GM13976 (cell line): ENCODE measurements around the gene NLGN3.

ENCODE experiments used
- DNase-seq: peaks from one replicate; pipeline ENCODE4 v3.0.0; 2012; ENCODE audit warnings: low spot score
- in situ Hi-C: fragments of 300-500 bp; cut with MboI; formaldehyde crosslinking; loops from one replicate; pipeline ENCODE4 v1.12.0; 2022; ENCODE audit warnings: low sequenced_read_pairs, mixed read lengths, inconsistent platforms; ENCODE audit not compliant: unreplicated experiment
- TF ChIP-seq, protein P1 (sequence below): IDR thresholded peaks from 2 replicates; pipeline ENCODE4 v1.5.1; 2012; ENCODE audit warnings: borderline replicate concordance, mild to moderate bottlenecking; ENCODE audit not compliant: insufficient read depth; ENCODE audit errors: extremely low read depth, missing control alignments, control extremely low read depth

The NLGN3 gene

DNA sequence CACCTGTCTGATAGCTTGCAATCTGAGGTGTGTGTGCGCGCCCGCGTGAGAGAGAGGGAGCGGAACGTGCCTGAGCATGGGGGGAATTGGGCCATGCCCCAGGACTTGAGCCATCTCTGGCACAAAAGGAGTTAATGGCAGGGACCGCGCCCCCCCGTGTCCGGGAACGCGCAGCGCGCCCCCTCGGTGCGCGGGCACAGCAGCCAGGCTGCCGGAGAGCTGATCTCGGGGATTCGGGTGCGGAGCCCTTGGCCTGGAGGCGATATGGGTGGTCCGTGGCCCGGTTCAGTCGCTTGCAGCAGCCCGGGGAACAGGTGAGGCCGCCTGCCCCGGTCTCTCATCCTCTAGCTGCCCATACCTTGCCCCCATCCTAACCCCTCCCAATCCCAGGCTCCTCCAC, at the start of gene NLGN3:
Gene NLGN3, plus strand, starts transcription at position 191 of the 400 bp plus-strand sequence. CDS start 2,909 bp downstream, outside the sequence.
- no peak for DNase-seq
- TF ChIP-seq, protein P1, sequence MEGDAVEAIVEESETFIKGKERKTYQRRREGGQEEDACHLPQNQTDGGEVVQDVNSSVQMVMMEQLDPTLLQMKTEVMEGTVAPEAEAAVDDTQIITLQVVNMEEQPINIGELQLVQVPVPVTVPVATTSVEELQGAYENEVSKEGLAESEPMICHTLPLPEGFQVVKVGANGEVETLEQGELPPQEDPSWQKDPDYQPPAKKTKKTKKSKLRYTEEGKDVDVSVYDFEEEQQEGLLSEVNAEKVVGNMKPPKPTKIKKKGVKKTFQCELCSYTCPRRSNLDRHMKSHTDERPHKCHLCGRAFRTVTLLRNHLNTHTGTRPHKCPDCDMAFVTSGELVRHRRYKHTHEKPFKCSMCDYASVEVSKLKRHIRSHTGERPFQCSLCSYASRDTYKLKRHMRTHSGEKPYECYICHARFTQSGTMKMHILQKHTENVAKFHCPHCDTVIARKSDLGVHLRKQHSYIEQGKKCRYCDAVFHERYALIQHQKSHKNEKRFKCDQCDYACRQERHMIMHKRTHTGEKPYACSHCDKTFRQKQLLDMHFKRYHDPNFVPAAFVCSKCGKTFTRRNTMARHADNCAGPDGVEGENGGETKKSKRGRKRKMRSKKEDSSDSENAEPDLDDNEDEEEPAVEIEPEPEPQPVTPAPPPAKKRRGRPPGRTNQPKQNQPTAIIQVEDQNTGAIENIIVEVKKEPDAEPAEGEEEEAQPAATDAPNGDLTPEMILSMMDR, result no peak
- in situ Hi-C loops, result no loop called here

DNA sequence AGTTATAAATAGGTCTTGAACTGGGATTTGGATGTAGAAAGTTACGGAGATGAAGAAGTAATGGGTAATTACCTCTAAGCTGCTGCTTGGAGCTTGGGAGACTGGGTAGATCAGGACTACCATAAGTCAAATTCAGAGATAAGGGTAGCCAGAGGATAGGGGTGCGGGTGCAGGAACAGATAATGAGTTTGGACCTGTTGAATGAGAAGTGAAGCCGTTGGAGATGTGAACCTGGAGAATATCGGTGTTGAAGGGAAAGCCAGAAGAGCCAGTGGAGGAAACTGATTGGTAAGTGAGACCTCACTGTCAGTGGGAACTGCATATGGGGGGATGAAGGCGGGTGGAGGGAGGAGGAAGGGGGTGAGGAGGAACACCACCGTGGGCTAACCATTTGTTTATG, 49.6 kb upstream of the NLGN3 start:
- no peak for DNase-seq
- in situ Hi-C loops, result no loop called here
- TF ChIP-seq, protein P1, result no peak

DNA sequence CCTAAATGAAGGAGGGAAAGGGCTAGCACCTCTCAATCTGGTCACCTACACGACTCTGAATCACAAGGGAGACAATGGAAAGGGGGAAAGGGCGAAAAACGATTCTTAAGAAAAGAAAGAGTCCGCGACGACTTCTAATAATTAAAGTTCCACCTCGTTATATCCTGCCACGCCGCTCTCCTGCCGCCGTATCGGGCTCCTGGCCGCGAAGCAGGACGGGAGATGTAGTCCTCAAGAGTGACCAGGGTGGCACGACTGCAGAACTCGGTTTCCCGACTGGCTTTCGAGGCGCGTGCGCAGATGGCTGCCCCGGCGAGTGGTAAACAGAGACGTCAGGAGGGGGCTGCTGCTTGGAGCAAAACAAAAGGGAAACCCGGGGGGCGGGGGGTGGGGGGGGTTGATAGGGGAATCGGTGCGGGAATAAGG, 49.1 kb upstream of the NLGN3 start, which contains the start of gene FOXO4:
Gene FOXO4, plus strand, starts transcription at position 297 of the 426 bp plus-strand sequence. CDS start 678 bp downstream, outside the sequence.
- DNase-seq, result peak; percentile 85
- in situ Hi-C loops, result no loop called here
- TF ChIP-seq, protein P1, result no peak

DNA sequence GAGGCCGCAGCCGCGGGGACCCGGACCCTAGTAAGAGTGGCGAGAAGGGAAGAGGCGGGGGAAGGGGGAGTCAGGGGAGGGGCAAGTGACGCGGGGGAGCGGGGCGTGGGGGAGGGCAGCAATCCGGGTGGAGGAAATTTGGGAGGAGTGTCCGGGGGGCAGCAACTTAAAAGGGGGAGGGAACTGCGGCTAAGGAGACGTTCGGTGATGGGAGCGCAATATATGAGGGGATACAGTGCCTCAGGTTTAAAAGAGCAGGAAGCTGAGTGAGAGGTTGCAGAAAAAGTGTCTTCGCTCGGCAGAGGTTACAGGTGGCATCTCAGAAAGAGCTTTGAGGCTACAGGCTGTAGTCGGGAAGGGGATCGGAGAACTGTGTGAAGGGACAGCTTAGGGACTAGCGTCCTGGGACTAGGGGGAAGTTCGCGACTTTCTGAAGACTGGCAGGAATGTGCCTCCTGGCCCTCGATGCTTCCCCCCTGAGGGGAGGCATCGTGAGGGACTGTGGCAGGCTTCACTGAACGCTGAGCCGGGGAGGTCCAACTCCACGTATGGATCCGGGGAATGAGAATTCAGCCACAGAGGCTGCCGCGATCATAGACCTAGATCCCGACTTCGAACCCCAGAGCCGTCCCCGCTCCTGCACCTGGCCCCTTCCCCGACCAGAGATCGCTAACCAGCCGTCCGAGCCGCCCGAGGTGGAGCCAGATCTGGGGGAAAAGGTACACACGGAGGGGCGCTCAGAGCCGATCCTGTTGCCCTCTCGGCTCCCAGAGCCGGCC, 48.5 kb upstream of the NLGN3 start:
- peak; percentile 68 for DNase-seq
- in situ Hi-C loops, result no loop called here
- TF ChIP-seq, protein P1, result no peak

DNA sequence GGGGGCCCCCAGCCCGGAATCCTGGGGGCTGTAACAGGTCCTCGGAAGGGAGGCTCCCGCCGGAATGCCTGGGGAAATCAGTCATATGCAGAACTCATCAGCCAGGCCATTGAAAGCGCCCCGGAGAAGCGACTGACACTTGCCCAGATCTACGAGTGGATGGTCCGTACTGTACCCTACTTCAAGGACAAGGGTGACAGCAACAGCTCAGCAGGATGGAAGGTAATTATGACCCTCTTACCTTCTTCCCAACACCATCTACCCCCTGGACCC, 47.9 kb upstream of the NLGN3 start:
- no peak for DNase-seq
- TF ChIP-seq, protein P1, result no peak
- in situ Hi-C loops, result no loop called here

DNA sequence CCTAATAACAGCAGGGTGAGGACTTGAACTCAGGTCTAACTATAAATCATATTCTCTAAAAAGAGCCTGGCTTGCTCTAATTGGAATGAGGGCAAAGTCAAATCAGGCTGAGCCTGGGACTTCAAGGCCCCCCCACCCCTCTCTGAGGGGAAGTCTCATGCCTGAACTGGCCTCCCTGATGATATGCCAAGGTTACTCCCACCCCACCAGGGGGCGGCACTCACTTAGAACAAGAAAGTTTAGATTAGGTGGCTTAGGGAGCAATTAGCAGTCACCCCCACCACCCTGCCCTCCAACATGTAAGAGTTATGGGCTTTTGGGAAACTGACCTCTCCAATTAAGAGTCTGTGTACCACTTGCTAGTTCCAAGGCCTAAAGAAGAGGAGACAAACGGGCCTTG, 46.3 kb upstream of the NLGN3 start:
- DNase-seq, result peak; percentile 65
- TF ChIP-seq, protein P1, result peak; percentile 63
- in situ Hi-C loops, result no loop called here
